Kasumi-1 (cell line): ENCODE measurements around the gene MACC1.

Experiments used
- DNase-seq, 2 experiments: peaks; one replicate each; lab custom pipeline; 2025; lab: John Stamatoyannopoulos, UW

Gene MACC1

DNA sequence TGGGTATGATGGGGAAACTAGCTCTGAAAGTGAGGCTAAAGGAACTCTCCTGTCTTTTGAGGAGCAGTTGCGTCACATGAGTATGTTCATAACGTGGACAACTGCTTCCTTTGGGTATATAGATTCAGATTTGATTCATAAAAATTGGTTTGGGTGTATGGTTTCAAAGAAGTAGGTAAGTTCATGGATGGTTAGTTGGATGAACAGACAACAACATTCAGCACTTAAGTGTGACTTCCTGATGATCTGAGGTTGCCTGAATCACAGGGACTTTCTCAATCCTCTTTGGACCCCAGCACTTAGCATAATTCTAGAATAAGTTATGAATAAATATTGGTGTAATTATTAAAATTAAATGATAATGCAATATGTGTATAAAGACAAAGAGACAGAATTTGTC is 43.4 kb downstream of the MACC1 start:
- no peak for DNase-seq

DNA sequence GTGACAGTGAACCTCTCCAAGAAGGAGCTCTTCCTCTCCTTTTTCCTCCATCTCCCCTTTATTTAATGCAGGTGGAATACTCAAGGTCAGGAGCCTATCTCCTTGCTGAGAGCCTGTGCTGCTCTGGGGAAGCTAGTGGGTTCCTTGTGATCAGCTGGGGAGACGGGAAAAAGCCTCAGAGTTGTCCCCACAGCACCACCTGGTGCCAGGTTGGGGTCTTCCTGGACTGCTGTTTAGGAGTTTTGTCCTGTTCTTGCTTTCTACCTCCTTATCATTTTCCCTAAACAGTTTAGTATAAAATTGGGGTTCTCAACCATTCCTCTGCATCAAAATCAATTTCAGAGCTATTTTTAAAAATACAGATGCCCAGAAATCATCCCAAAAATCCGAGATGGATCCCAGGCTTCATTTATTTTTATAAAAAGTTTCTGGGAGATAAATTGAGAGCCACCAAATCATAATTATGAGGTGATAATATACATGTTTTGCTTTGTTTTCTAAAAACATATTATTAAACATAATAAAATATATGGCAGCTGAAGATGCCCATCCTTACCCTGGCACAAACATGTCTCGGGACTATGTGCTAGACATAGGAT is 44.3 kb downstream of the MACC1 start:
- DNase-seq = peak; percentile 14 to 29

DNA sequence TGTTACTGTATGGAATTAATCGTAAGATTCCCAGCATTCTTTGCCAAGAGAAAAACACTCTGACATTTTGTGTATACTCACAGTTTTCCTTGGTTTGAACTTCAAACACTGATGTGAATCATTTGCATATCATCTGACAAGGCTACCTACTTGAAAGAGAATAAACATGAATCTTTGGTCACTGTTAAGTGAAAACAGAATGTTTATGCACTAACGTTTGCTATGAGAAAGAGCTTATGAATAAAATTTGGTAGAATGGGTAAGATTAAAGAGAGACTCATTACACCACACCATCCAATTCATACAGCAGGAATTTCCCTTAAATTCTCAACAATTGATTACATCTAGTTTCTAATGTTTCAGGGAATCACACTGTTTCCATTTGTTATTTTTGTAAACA is 46.6 kb downstream of the MACC1 start:
- no peak for DNase-seq

DNA sequence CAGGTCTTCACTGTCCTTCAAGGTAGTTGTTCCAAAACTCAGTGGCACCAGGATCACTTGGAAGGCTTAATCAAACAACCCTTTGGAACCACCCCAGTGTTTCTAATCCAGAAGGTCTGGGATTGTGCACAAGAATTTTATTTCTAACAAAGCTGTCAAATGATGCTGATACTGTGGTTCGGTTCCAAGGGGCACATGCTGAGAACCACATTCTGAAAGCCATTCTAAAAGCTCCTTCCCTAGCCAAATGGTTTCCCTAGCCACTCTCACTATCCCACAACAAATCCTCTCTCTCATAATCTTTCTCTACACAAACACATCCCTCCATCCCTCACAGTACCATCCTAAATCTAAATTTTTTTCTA is 52.1 kb downstream of the MACC1 start:
- DNase-seq = no peak

DNA sequence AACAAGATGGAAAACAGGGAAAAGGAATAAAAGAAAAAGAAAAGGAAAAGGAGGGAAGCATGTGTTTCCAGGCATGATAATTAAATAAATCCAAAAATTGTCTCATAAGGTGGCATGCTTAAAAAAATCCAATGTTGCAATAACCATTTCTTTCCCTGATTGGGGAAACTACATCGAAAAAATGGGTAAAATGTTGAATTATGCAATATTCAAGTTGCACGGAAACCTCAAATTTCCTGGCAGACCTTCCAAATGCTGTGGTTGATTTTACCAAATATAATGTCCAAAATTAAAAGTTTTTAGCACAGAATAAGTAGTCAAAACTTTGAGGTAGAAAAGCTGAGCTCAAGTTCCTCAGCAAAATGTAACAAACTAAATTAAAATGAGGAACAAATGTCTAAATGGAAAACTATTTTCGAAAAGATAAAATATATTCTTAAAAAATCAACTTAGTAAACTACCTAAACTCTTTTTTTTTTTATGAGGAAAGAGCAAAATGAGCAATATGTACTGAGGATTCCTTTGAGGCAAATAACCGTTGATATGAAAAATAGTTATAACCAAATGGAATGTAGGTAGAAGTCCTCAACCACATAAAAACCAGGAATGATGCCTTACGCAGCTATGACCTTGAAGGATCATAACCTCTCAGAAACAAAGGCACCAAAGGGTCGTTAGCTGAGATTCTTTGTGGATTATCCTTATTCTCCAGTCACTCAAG is 52.6 kb downstream of the MACC1 start:
- peak in 1 of 2 experiments; percentile 22 for DNase-seq

DNA sequence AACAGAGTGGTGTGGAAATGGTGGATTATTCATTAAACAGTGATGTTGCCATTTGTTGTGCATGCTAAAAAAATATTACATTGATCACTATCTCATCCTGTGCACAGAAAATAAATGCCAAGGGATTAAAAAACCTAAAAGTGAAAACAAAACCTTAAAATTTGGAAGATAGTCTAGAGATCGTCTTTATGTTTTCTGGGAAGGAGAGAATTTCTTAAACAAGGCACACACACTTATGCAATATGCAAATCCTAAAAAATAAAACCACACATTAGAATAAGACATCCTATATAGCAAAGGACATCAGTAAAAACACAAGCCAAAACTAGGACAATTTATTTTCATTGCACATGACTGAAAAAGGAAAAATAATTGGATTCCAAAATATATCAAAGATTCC is 54.5 kb downstream of the MACC1 start:
- no peak for DNase-seq

DNA sequence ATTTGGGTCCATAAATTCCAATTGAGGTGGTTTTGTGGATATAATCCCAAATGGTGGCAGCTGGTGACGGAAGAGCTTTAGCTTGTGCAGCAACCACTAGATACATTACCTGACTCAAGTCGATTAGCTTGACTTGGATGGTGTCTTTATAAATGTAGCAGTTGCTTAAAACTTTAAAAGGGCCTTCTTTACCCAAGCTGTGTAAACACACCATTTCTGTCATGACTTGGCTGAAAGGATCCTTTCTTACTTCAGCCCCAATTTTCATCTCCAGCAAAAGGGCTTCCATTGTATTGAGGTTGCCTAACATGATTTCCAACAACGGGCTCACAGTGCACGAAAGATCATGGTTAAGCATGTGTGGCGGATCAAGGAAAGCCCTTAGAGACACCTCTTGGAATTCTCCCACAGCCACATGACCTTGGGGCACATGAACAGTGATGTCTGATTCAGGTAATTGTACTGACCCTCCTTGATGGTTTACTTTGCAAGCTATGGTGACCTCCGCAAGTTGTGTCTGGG is 57.9 kb downstream of the MACC1 start:
- no peak for DNase-seq

DNA sequence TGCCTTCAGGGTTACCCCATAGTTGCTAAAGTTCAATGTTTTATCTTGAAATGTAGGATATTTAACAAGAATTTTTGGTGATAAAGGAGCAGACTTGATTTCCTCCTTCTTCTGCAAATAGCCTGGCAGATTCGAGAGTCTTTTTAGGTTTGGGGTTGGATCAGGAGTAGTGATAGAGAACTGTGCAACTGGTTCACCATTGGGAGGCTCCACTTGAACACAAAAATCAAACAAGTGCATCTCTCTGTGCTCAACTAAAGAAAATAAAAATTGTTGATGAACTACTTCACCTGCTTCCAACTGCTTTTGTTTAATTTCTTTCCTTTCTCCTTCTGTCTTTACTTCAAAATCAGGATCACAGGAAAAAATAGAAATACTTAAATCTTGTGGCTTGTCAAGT is 58.5 kb downstream of the MACC1 start:
- no peak for DNase-seq

DNA sequence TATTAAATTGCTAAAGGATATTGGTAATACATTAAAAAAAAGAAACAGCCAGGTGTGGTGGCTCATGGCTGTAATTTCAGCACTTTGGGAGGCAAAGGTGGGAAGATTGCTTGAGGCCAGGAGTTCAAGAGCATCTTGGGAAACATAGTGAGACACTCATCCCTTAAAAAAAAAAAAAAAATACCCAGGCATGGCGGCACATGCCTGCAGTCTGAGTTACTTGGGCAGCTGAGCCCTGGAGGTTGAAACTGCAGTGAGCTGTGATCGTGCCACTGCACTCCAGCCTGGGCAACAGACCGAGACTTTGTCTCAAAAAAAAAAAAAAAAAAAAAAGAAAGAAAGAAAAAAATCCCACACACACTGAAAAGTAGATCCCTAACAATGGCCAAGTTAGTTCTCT is 59.7 kb downstream of the MACC1 start:
- DNase-seq = no peak

DNA sequence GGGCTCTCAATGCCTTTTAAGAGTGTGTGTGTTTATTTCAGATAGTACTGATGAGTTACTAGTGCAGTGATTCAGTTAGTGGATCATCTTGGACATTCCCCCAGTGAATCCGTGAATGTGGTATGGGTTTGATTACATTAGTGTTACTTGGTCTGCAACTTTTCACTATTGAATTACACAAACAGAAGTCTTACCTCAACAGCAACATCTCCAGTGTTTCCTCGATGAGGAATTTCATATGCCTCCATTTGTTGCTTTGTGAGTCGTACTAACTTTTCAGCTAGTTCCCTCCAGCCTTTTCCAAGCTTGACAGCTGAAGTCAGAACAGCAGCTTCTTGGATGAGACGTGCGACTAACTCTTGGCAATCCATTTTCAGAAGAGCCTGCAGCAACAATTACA is 63.2 kb downstream of the MACC1 start:
- DNase-seq = no peak

DNA sequence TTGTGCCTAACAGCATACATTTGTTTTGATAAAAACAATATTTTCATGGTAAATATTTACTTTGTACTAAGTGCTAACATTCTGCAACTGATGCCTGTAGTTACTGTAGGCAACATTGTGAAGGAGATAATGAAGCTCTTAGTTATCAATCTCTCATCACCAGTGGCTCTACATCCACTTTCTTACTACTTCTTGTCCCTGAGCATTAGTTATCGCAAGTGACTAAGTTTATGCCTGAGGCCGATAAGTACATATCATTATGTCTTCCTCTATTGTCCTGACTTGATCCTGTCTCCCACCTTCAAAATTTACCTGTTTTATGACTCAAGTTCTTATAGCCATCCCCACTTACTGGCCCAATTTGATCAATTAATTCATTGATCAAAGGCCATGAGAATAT is 63.6 kb downstream of the MACC1 start:
- DNase-seq = no peak

DNA sequence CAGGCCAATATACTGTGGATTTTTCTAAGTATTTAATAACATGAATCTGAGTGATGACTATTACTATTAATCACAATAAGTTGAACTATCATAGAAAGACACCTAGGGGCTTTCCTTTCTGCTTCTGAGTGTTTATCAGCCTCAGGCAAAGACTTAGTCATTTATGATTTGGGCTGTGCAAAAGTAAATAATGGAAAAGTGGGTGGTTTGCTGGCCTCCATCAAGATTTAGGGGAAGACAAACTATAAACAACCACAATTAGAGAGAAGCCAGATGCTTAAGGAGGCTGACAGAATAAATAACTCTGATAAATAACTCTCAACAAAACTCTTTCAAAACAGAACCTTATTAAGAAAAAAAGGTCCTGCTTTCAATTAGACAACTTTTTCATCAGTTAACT is 64.7 kb downstream of the MACC1 start:
- DNase-seq = no peak

DNA sequence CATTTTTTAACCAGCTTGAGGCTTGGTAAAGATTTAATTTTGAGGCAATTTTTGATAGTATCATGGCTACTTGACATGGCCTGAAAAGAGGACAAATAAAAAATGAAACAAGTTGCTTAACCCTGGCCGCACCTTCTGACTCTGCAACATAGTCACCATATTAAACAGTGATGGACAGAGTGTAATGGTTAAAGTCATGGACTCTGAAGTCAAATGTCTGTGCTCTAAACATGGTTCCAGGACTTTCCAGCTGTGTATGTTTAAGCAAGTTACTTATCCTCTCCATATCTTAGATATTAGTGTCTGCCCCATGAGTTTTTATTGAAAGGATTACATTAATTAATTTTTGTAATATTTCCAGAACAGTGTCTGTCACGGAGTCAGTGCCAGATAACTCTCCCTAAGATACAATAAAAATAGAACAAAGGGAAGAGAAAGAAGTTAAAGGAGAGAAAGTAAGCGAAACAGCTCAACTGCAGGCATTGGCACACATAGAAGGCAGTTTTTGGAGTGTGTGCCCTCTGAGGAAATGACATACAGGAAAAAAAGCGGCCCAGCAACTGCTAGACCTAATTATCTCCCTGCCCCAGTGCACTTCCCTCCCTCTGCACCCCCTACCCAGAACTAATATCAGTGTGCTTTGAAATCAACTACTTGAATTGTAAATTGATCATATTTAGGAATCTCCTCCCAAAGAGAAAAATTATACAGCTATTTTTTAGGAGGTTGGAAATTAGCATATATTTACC is 65.3 kb downstream of the MACC1 start:
- DNase-seq = peak in 1 of 2 experiments; percentile 1

DNA sequence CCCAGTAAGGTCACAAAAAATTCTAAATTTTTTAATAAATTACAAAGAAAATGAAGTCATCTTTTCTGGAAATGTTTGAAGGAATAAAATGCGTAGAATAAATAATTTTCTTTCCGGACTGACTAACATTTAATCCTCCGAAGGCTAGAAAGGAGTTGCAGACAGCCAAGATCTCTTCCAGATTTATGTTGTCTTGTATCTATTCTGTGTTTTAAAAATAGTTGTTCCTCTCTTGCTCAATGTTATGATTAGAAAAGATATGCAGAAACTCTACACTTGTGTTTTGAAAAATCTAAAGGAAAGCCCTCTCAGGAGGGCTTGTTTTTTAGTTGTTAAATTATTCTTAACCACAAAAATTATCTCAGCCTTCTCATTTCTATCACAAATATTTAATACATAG is 70.7 kb downstream of the MACC1 start:
- DNase-seq = no peak

DNA sequence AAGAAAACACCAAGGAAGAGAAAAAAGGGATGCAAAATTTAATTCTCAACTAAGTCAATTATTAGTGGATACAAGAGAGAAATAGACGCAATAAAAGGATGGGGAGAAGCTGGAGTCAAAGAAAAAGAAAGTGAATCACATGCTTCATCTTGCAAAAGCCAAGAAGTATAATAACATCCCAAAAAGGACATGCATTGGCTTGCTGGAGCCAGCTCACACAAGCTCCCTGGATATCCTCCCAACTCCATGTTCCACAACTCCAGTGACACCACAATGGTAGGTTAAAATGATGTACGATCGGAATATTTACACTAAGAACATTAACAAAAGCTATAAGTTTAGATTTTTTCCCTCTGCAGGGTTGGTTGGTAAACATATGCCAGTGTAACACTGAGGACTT is 72.4 kb downstream of the MACC1 start:
- no peak for DNase-seq

DNA sequence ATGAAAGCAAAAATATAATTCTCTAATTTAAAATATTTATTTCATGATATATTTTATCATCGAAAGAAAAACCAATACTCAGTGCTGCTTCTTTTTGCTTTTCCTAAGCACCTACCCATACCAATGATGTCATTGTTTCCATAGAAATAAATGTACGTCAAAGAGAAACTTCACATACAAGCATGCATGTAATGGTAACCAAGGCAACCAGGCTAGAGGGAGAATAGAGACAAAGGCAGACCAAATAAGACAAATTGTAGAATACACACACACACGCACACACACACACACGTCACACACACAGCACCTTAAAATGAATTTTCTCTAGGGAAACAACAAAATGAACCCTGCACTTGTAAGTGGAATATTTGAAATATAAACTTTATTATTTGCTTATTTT is 75.5 kb downstream of the MACC1 start:
- no peak for DNase-seq

DNA sequence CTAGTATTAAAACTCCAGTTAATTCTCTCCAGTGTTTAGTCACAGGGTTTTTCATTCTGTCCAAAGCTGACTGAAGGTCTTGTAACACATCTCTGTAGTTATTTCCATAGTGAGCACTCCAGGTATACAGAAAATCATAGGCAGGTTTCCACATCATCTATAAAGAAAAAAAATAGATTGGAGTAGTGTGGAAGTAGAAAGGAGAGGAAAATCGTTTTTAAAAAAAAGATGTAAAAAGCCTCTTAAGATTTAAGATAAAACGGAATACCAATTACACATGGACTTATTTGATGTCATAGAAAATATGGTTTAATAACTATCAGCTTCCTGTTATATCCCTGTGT is 76.2 kb downstream of the MACC1 start:
- no peak for DNase-seq

DNA sequence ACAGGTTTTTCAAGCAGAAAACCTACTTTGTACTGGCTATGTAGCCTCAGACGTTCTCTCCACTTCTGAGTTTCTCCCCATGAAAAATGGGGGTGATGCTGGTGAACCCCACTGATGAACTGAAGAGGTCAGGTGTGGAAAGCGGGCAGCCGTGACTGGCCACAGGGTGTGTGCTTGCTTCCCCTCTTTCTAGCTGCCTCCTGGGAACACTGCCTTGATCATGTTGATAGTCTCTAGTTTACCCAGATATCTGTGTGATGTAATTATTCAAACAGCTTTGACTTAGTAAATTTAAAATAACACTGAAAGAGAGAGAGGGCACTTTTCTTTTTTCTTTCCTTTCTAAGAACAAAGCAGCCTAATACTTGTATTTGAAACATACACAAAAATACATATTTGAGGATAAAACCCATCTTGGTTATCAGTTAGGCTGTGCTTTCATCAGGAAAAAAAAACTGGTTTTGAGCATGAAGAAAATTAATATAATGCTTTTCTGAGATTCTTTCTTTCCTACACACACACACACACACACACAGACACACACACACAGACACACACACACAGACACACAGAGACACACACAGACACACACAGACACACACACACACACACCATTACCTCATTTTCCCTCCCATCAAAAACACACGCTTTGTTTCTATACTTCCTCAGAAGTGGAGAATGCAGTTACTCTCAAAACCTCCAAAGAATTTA is 76.7 kb downstream of the MACC1 start:
- DNase-seq = no peak

DNA sequence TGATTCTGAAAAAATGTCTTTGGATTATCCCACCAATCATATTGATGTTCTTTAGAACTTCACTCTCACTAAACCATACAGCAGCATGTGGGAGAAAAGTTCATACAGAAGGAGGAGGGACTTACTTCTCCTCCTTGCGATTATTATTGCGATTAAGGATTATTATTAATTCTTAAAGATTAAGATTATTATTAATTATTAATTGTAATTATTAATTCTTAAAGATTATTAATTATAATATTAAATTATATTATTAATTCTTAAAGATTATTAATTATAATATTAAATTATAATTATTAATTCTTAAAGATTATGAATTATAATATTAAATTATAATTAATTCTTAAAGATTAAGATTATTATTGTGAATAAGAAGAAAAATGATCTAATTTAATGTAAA is 80.5 kb downstream of the MACC1 start:
- DNase-seq = no peak

DNA sequence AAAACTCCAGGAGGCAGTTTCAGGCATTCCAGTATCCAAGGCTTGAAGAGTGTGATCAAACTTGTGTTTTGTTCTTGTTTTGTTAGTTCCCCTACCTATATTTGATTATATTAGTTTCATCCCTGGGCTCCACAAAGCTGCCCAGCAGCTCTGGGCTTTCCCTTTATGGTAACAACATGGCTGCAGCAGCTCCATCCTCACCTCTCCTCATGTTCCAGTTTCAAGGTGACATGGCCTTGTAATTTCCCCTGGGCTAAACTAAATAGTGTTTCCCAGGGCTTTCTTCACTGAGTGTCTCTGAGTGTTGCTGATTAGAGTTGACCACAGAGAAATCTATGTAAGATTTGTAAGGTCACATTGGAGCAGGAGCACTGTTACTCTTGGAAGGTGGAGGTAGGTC is 83.4 kb downstream of the MACC1 start:
- no peak for DNase-seq

DNA sequence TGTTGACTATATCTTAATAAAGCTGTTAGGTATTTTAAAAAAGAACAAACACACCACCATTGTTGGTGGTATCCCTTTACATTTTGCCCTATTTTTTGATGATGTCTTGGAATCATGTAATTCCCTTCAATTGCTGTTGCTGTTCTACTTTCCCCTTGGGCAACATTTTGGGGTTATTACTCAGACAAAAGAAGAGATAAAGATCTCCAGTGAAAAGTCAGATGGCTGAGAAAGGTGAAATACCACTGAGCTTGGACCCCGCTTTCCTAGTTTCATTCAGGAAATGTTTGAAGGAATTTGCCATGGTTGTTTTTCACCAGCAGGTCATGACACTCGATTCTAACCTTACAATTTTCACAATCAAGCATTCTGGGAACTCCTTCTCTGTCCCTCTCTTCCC is 84.6 kb downstream of the MACC1 start:
- no peak for DNase-seq

DNA sequence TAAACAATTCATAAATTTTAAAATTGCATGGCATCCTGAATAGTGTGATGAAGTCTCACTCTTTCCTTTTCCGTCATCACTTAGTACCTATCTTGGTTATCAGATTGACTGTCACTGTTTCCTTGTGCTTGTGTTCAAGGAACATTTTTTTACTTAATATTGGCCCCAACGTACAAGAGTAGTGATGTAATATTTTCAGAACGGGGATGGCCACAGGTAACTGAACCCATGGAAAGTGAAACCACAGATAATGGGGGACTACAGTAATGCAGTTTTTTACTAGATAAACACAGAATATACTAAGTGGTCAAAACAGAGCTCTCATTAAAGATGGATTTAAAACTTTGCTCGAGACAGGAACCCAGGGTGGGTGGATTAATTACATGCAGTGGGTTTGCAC is 85.4 kb downstream of the MACC1 start:
- DNase-seq = no peak

DNA sequence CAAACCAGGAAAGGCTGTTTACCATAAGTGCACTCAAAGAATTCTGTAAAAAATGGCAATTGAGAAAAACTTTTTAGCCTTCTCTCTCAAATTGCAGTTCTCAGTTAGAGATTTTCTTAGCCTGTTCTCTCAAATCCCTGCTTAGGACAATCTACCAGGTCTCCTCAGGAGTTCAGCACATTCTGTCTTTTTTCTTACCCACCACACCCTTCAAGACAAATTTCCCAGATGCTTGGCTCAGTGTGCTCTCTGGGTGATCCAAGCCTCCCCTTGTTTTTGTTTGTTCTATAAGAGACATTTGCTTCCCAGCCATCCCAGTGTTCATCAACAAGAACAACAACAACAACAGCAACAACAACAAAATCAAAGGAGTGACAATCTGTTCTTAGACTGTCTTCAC is 87.3 kb downstream of the MACC1 start:
- no peak for DNase-seq
